ENCODE data around the gene RNF220.

GRCh38 chr1:44447051-44447810 is 42.2 kb downstream of the RNF220 start:
- TF ChIP-seq CTCF (IDR thresholded peaks at IDR 0.05; ENCODE audit: low read length): no peak
- TF ChIP-seq EZH2 (IDR thresholded peaks at IDR 0.05; ENCODE audit: borderline replicate concordance, low read length): no peak
